ENCODE measurements around the gene AKTIP.

- TF ChIP-seq, protein P1, sequence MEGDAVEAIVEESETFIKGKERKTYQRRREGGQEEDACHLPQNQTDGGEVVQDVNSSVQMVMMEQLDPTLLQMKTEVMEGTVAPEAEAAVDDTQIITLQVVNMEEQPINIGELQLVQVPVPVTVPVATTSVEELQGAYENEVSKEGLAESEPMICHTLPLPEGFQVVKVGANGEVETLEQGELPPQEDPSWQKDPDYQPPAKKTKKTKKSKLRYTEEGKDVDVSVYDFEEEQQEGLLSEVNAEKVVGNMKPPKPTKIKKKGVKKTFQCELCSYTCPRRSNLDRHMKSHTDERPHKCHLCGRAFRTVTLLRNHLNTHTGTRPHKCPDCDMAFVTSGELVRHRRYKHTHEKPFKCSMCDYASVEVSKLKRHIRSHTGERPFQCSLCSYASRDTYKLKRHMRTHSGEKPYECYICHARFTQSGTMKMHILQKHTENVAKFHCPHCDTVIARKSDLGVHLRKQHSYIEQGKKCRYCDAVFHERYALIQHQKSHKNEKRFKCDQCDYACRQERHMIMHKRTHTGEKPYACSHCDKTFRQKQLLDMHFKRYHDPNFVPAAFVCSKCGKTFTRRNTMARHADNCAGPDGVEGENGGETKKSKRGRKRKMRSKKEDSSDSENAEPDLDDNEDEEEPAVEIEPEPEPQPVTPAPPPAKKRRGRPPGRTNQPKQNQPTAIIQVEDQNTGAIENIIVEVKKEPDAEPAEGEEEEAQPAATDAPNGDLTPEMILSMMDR (IDR thresholded peaks at IDR 0.05), result no peak
- no peak for TF ChIP-seq POLR2A (IDR thresholded peaks at IDR 0.05)
Observed at GRCh38 chr16:53546988-53547391, 44.0 kb upstream of the AKTIP start.

All from adrenal gland (tissue), 5 donors.